Measurements from ENCODE around the gene ZFAND3.

- TF ChIP-seq EZH2phosphoT487 (IDR thresholded peaks at IDR 0.05; ENCODE audit: unreplicated experiment), result no peak
- no peak for TF ChIP-seq CTCF (conservative IDR thresholded peaks at IDR 0.05; ENCODE audit: low read depth in 2 of 2)
- no peak for TF ChIP-seq POLR2AphosphoS5 (IDR thresholded peaks at IDR 0.05; ENCODE audit: low read depth)
- no peak for TF ChIP-seq ZNF331 (CRISPR knock-in tag; IDR thresholded peaks at IDR 0.05; ENCODE audit: low read depth)
- TF ChIP-seq REST (IDR thresholded peaks at IDR 0.05; ENCODE audit: unreplicated experiment), result no peak
- no peak for TF ChIP-seq NANOG (IDR thresholded peaks at IDR 0.05; ENCODE audit: borderline replicate concordance)
- no peak for TF ChIP-seq EZH2 (IDR thresholded peaks at IDR 0.05; ENCODE audit: low read depth, unreplicated experiment)
- TF ChIP-seq CREB1 (CRISPR knock-in tag; IDR thresholded peaks at IDR 0.05; ENCODE audit: low read depth), result no peak
- TF ChIP-seq ZNF114 (CRISPR knock-in tag; IDR thresholded peaks at IDR 0.05), result no peak
- TF ChIP-seq JUNB (IDR thresholded peaks at IDR 0.05; ENCODE audit: unreplicated experiment), result no peak
- no peak for TF ChIP-seq STAT1 (IDR thresholded peaks at IDR 0.05; ENCODE audit: unreplicated experiment)
Observed at GRCh38 chr6:37861452-37861851, 41.9 kb downstream of the ZFAND3 start.

Data from GM23338 (cell line).